BLaER1 treated with 17β-estradiol and CSF1 and Interleukin-3, amounts not matched to agents 10 nM and 100 nM (cell line): ENCODE measurements around the gene ZC3H10.
"Not testable (repeated sequence)": the region's sequence is repeated elsewhere in the genome, so short reads cannot be mapped to it uniquely, and the experiment has no call there.

Source experiments
- H3K27ac ChIP-seq, 11 experiments: shearing (Covaris generic); formaldehyde crosslinking; 2 replicates each; pipeline ENCODE4 v1.8.1; 2022
- H3K27me3 ChIP-seq, 11 experiments: shearing (Covaris generic); formaldehyde crosslinking; 2 replicates each; pipeline ENCODE4 v1.8.1; 2022
- H3K36me3 ChIP-seq, 11 experiments: shearing (Covaris generic); formaldehyde crosslinking; 2 replicates each; pipeline ENCODE4 v1.8.1; 2022
- H3K4me1 ChIP-seq, 10 experiments: shearing (Covaris generic); formaldehyde crosslinking; 2 replicates each; pipeline ENCODE4 v1.8.1; 2022
- H3K4me2 ChIP-seq, 11 experiments: shearing (Covaris generic); formaldehyde crosslinking; 2 replicates each; pipeline ENCODE4 v1.8.1; 2022
- H3K4me3 ChIP-seq, 10 experiments: shearing (Covaris generic); formaldehyde crosslinking; 2 replicates each; pipeline ENCODE4 v1.8.1; 2022
- H3K9ac ChIP-seq, 11 experiments: shearing (Covaris generic); formaldehyde crosslinking; 2 replicates each; pipeline ENCODE4 v1.8.1; 2022
- H3K9me3 ChIP-seq, 11 experiments: shearing (Covaris generic); formaldehyde crosslinking; replicated peaks in 1 of 11; 2 replicates each; pipeline ENCODE4 v1.8.1; 2022
- H4K20me1 ChIP-seq, 11 experiments: shearing (Covaris generic); formaldehyde crosslinking; 2 replicates each; pipeline ENCODE4 v1.8.1; 2022
- Cebpa-rat ChIP-seq, 11 experiments: shearing (Covaris generic); IDR thresholded peaks; 2 replicates each; pipeline ENCODE4 v1.8.1; 2022

ZC3H10 gene

GRCh38 chr12:56104815-56105608, 13.1 kb upstream of the ZC3H10 start:
- Histone ChIP-seq H3K27me3 (no peaks in the 10 kb centered on the region), H3K4me3 (peak overlapping the region; percentile 79 to 98 (median 92)), H4K20me1 (peaks cover 9 to 49% (median 33%) of the 10 kb centered on the region in 11 experiments; a peak in 21 of 22 replicates), H3K4me2 (peak overlapping the region; percentile 85 to 99 (median 95)), H3K4me1 (peaks cover 29 to 38% (median 32%) of the 10 kb centered on the region in 10 experiments), H3K36me3 (peaks cover 36 to 48% (median 45%) of the 10 kb centered on the region in 11 experiments), H3K9ac (peak overlapping the region; percentile 90 to 99 (median 97)), H3K27ac (peak overlapping the region; percentile 71 to 99 (median 94)), H3K9me3 (no peaks in the 10 kb centered on the region)
- no peak for TF ChIP-seq Cebpa-rat (IDR thresholded peaks at IDR 0.05)

GRCh38 chr12:56105609-56105902, 12.5 kb upstream of the ZC3H10 start:
- Histone ChIP-seq H3K4me3 (peak overlapping the region; percentile 79 to 98 (median 92)), H3K9ac (peak overlapping the region; percentile 90 to 99 (median 97)), H3K4me1 (peaks cover 29 to 38% (median 32%) of the 10 kb centered on the region in 10 experiments), H3K36me3 (peaks cover 42 to 53% (median 50%) of the 10 kb centered on the region in 11 experiments), H3K9me3 (no peaks in the 10 kb centered on the region), H3K4me2 (peak overlapping the region; percentile 85 to 99 (median 95)), H3K27ac (peak overlapping the region; percentile 71 to 99 (median 94); a peak in 21 of 22 replicates), H3K27me3 (no peaks in the 10 kb centered on the region), H4K20me1 (peaks cover 9 to 54% (median 33%) of the 10 kb centered on the region in 11 experiments; a peak in 21 of 22 replicates)
- no peak for TF ChIP-seq Cebpa-rat (IDR thresholded peaks at IDR 0.05)

- TF ChIP-seq Cebpa-rat (IDR thresholded peaks at IDR 0.05): no peak
- Histone ChIP-seq H3K4me1 (peaks cover 29 to 36% (median 32%) of the 10 kb centered on the region in 10 experiments), H3K36me3 (peaks cover 59 to 70% (median 67%) of the 10 kb centered on the region in 11 experiments), H3K27ac (no peak overlapping the region), H4K20me1 (peaks cover 9 to 63% (median 33%) of the 10 kb centered on the region in 11 experiments; a peak in 21 of 22 replicates), H3K27me3 (no peaks in the 10 kb centered on the region), H3K4me3 (peak overlapping the region in 1 of 10 experiments; percentile 98; a peak in 2 of 20 replicates), H3K4me2 (peak overlapping the region in 9 of 11 experiments; percentile 1 to 98 (median 94); a peak in 11 of 22 replicates), H3K9me3 (no peaks in the 10 kb centered on the region), H3K9ac (peak overlapping the region; percentile 90 to 99 (median 97); a peak in 16 of 22 replicates)
Observed at GRCh38 chr12:56107242-56107641, 10.8 kb upstream of the ZC3H10 start.

GRCh38 chr12:56110571-56110970, 7.5 kb upstream of the ZC3H10 start:
- H3K4me1 ChIP-seq: peaks cover 19 to 26% (median 23%) of the 10 kb centered on the region in 10 experiments
- H3K27ac ChIP-seq: no peak overlapping the region
- no peaks in the 10 kb centered on the region for H3K27me3 ChIP-seq
- peaks cover 8 to 58% (median 27%) of the 10 kb centered on the region in 11 experiments; a peak in 21 of 22 replicates for H4K20me1 ChIP-seq
- H3K9me3 ChIP-seq: peaks cover 0 to 5% (median 3%) of the 10 kb centered on the region in 11 experiments; a peak in 6 of 22 replicates
- no peak overlapping the region for H3K4me2 ChIP-seq
- H3K36me3 ChIP-seq: peaks cover 77 to 94% (median 90%) of the 10 kb centered on the region in 11 experiments
- H3K9ac ChIP-seq: no peak overlapping the region; a peak in 1 of 22 replicates
- H3K4me3 ChIP-seq: no peak overlapping the region
- no peak for TF ChIP-seq Cebpa-rat (IDR thresholded peaks at IDR 0.05)

GRCh38 chr12:56114084-56114483, 4.0 kb upstream of the ZC3H10 start:
- peak overlapping the region in 1 of 11 experiments; percentile 1; a peak in 1 of 22 replicates for H3K27ac ChIP-seq
- H3K36me3 ChIP-seq: peaks cover 57 to 66% (median 63%) of the 10 kb centered on the region in 11 experiments
- no peak overlapping the region for H3K4me3 ChIP-seq
- H4K20me1 ChIP-seq: peaks cover 0 to 23% (median 3%) of the 10 kb centered on the region in 11 experiments; a peak in 8 of 22 replicates
- no peak overlapping the region for H3K9ac ChIP-seq
- no peak overlapping the region for H3K4me2 ChIP-seq
- no peaks in the 10 kb centered on the region for H3K27me3 ChIP-seq
- TF ChIP-seq Cebpa-rat (IDR thresholded peaks at IDR 0.05): no peak
- peaks cover 0 to 5% (median 3%) of the 10 kb centered on the region in 11 experiments; a peak in 6 of 22 replicates for H3K9me3 ChIP-seq
- H3K4me1 ChIP-seq: peaks cover 8 to 14% (median 12%) of the 10 kb centered on the region in 10 experiments

GRCh38 chr12:56115329-56115728, 2.7 kb upstream of the ZC3H10 start:
- Histone ChIP-seq H3K36me3 (peaks cover 50 to 58% (median 55%) of the 10 kb centered on the region in 11 experiments), H3K27ac (peak overlapping the region; percentile 88 to 96 (median 94)), H3K4me2 (peak overlapping the region; percentile 56 to 99 (median 75)), H3K27me3 (no peaks in the 10 kb centered on the region), H3K4me3 (peak overlapping the region; percentile 72 to 97 (median 86)), H3K4me1 (peaks cover 21 to 26% (median 24%) of the 10 kb centered on the region in 10 experiments), H3K9me3 (peaks cover 0 to 5% (median 3%) of the 10 kb centered on the region in 11 experiments; a peak in 6 of 22 replicates), H4K20me1 (peaks cover 0 to 12% (median 3%) of the 10 kb centered on the region in 11 experiments; a peak in 7 of 22 replicates), H3K9ac (peak overlapping the region; percentile 88 to 97 (median 94); a peak in 21 of 22 replicates)
- no peak for TF ChIP-seq Cebpa-rat (IDR thresholded peaks at IDR 0.05)

GRCh38 chr12:56116267-56117081, 1.6 kb upstream of the ZC3H10 start, which contains the start of gene RPL41:
TSS of gene RPL41 (plus strand) at chr12:56116633.
- Histone ChIP-seq H3K4me1 (peaks cover 22 to 32% (median 26%) of the 10 kb centered on the region in 10 experiments), H3K9ac (peak within 1 kb of the TSS; percentile 88 to 97 (median 94)), H3K27ac (peak within 1 kb of the TSS; percentile 88 to 96 (median 94)), H3K4me3 (peak within 1 kb of the TSS; percentile 72 to 97 (median 86)), H3K4me2 (peak within 1 kb of the TSS; percentile 70 to 100 (median 93)), H3K9me3 (peaks cover 0 to 5% (median 3%) of the 10 kb centered on the region in 11 experiments; a peak in 6 of 22 replicates), H4K20me1 (peaks cover 0 to 11% (median 3%) of the 10 kb centered on the region in 11 experiments; a peak in 6 of 22 replicates), H3K27me3 (no peaks in the 10 kb centered on the region), H3K36me3 (peaks cover 50 to 58% (median 55%) of the 10 kb centered on the region in 11 experiments)
- no peak for TF ChIP-seq Cebpa-rat (IDR thresholded peaks at IDR 0.05)

- not testable (repeated sequence) for H3K9me3 ChIP-seq, H3K27me3 ChIP-seq
- Histone ChIP-seq H3K36me3 (peaks cover 44 to 58% (median 55%) of the 10 kb centered on the region in 11 experiments), H4K20me1 (peaks cover 0 to 11% (median 0%) of the 10 kb centered on the region in 11 experiments; a peak in 5 of 22 replicates), H3K4me3 (peak overlapping the region; percentile 72 to 97 (median 86)), H3K4me2 (peak overlapping the region; percentile 70 to 100 (median 95)), H3K9ac (peak overlapping the region; percentile 88 to 97 (median 94)), H3K4me1 (peaks cover 22 to 32% (median 26%) of the 10 kb centered on the region in 10 experiments), H3K27ac (peak overlapping the region; percentile 88 to 96 (median 94))
Observed at GRCh38 chr12:56117082-56117706, 872 bp upstream of the ZC3H10 start.
